Breast epithelium (tissue), 3 donors: ENCODE results near the gene CCNG2.

Source experiments
- POLR2A ChIP-seq: fragments of 450-650 bp; IDR thresholded peaks from one replicate; pipeline ENCODE4 v1.6.1; 2016; ENCODE audit warnings: antibody characterized with exemption, mild to moderate bottlenecking, moderate library complexity
- TF ChIP-seq, protein P1 (sequence below), 3 donors: fragments of 450-650 bp; IDR thresholded peaks; one replicate each; pipeline ENCODE4 v1.5.1; 2016 to 2017; ENCODE audit warnings: antibody characterized with exemption in 3 of 3, mild to moderate bottlenecking in 3 of 3, moderate library complexity in 3 of 3

DNA sequence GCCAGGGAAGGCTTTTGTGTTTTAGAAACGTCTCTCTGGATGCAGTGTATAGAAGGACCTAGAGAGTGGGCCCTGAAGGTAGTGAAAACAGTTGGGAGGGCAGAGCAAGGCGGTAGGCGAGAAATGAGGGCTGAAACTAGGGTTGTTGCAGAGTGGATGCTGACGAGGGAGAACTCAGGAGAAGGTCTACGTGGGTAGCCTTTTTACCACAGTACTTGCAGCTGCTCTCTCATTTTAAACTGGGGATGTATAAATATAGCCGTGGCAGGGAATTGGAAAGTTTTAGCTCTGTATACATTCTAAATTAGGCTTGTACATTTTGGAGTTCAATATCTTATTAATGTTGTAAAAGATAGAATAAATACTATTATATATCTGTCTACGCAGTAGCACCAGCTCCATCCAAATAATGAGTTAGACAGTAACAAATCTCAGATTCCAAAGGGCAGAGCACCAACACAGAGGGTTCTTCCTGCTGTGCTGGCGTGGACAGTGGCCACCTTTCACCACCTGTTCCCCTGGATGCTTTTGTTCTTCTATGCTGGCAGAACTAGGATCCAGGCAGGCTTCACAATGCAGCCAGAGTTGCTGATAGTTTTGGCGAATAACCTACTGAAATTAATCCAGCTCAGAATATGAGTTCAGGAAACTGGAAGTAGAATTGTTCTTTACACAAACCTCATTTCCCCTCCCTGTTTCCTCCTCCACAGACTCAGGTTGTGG, 31.7 kb downstream of the CCNG2 start:
- TF ChIP-seq, protein P1, sequence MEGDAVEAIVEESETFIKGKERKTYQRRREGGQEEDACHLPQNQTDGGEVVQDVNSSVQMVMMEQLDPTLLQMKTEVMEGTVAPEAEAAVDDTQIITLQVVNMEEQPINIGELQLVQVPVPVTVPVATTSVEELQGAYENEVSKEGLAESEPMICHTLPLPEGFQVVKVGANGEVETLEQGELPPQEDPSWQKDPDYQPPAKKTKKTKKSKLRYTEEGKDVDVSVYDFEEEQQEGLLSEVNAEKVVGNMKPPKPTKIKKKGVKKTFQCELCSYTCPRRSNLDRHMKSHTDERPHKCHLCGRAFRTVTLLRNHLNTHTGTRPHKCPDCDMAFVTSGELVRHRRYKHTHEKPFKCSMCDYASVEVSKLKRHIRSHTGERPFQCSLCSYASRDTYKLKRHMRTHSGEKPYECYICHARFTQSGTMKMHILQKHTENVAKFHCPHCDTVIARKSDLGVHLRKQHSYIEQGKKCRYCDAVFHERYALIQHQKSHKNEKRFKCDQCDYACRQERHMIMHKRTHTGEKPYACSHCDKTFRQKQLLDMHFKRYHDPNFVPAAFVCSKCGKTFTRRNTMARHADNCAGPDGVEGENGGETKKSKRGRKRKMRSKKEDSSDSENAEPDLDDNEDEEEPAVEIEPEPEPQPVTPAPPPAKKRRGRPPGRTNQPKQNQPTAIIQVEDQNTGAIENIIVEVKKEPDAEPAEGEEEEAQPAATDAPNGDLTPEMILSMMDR (IDR thresholded peaks at IDR 0.05), result no peak
- TF ChIP-seq POLR2A, result no peak
